SU-DHL-6 (cell line): Measurements from ENCODE around the gene PPA2.
A peak's percentile ranks its signal among the peaks of the same experiment; 100 is the strongest.

Source experiments
- H2AFZ ChIP-seq: fragments of 200-600 bp; sonication (generic); 2 replicates; pipeline ENCODE4 v1.6.1; 2014; ENCODE audit warnings: low read depth, mild to moderate bottlenecking, moderate library complexity, mixed read lengths, antibody characterized with exemption, low read length; ENCODE audit not compliant: severe bottlenecking
- H3F3A ChIP-seq: fragments of 200-600 bp; shearing (Covaris generic); 2 replicates; pipeline ENCODE4 v1.6.0; 2016; ENCODE audit warnings: antibody characterized with exemption, mild to moderate bottlenecking; ENCODE audit not compliant: insufficient read depth
- H3K27ac ChIP-seq: fragments of 200-600 bp; sonication (generic); 2 replicates; pipeline ENCODE4 v1.5.1; 2016; ENCODE audit warnings: low read depth, mild to moderate bottlenecking, low read length, moderate library complexity, mixed read lengths
- H3K27me3 ChIP-seq: fragments of 200-600 bp; sonication (generic), shearing (Covaris generic); 2 replicates; pipeline ENCODE4 v1.6.0; 2014; ENCODE audit warnings: mild to moderate bottlenecking, low read length
- H3K36me3 ChIP-seq: fragments of 200-600 bp; sonication (generic); 2 replicates; pipeline ENCODE4 v1.6.1; 2014; ENCODE audit warnings: mild to moderate bottlenecking, low read length, mixed read lengths
- H3K4me2 ChIP-seq: fragments of 300-600, 200-600 bp; shearing (Covaris generic), sonication (generic); 2 replicates; pipeline ENCODE4 v1.6.0; 2014; ENCODE audit warnings: low read length, low read depth, mild to moderate bottlenecking; ENCODE audit not compliant: poor library complexity, severe bottlenecking
- H3K4me3 ChIP-seq: fragments of 200-600 bp; sonication (generic); 2 replicates; pipeline ENCODE4 v1.5.1; 2014; ENCODE audit warnings: antibody characterized with exemption, low read length, mild to moderate bottlenecking, mixed read lengths; ENCODE audit not compliant: insufficient read depth, poor library complexity, severe bottlenecking
- H3K79me2 ChIP-seq: fragments of 200-600 bp; sonication (generic); 2 replicates; pipeline ENCODE4 v1.6.1; 2014; ENCODE audit warnings: mild to moderate bottlenecking, low read length, moderate library complexity; ENCODE audit not compliant: insufficient read depth
- H3K9ac ChIP-seq: fragments of 200-600 bp; sonication (generic); 2 replicates; pipeline ENCODE4 v1.7.0; 2014; ENCODE audit warnings: mild to moderate bottlenecking, low read length
- H3K9me2 ChIP-seq: fragments of 200-600 bp; sonication (generic); replicated peaks from 2 replicates; pipeline ENCODE4 v1.6.1; 2014; ENCODE audit warnings: low read length; ENCODE audit not compliant: insufficient read depth
- H3K9me3 ChIP-seq: fragments of 200-600 bp; sonication (generic); 2 replicates; pipeline ENCODE4 v1.6.1; 2014; ENCODE audit warnings: low read length, mixed read lengths; ENCODE audit not compliant: insufficient read depth
- H4K20me1 ChIP-seq: fragments of 200-600 bp; sonication (generic); 2 replicates; pipeline ENCODE4 v1.6.1; 2014; ENCODE audit warnings: low read depth, mild to moderate bottlenecking, antibody characterized with exemption, low read length, moderate library complexity, mixed read lengths
- EZH2phosphoT487 ChIP-seq: fragments of 200-600 bp; sonication (generic), shearing (Covaris generic); conservative IDR thresholded peaks from 2 replicates; pipeline ENCODE4 v1.6.1; 2018; ENCODE audit warnings: mild to moderate bottlenecking, antibody characterized with exemption, low read length, moderate library complexity, mixed read lengths
- TF ChIP-seq, protein P1 (sequence below): fragments of 200-600 bp; sonication (generic); IDR thresholded peaks from one replicate; pipeline ENCODE4 v1.5.1; 2017; ENCODE audit warnings: antibody characterized with exemption, mild to moderate bottlenecking, low read length, moderate library complexity; ENCODE audit not compliant: insufficient read depth, poor library complexity, severe bottlenecking

Gene PPA2

DNA sequence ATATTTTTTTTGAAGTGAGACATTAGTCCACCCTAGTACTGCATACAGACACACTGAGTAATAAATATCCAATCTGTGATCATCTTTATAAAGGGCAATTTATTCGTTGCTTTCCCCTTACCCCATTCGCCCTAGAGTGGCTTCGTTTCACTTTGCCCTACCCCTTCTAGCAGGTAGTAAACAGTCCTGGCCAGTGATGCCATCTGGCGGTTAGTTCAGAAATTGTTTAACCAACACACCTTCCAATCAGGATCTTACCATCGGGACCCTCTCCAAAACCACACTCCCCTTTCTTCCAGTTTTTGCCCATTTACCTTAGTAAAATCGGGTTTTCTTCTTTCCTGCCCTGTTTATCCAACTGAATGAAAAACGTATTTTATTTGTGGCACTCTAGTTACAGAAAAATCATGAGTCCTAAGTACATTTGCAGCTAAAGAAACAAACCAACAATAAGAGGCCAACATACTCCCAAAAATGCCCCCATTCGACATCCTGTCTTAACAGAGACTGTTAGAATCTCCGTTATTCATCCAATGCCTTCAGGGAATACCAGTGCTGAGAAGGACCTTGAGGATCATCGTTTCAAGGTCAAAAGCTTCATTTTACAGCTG is 2.2 kb downstream of the PPA2 start:
- H3K9ac ChIP-seq = peak overlapping the region; percentile 79
- no peaks in the 10 kb centered on the region for H3K9me2 ChIP-seq
- peak overlapping the region; percentile 94 for H3K4me2 ChIP-seq
- H4K20me1 ChIP-seq = no peaks in the 10 kb centered on the region
- peak overlapping the region; percentile 69 for H3K4me3 ChIP-seq
- no peaks in the 10 kb centered on the region for H3K27me3 ChIP-seq
- no peaks in the 10 kb centered on the region for H3K36me3 ChIP-seq
- H3K9me3 ChIP-seq = no peaks in the 10 kb centered on the region
- H2AFZ ChIP-seq = no peak overlapping the region
- H3F3A ChIP-seq = no peaks in the 10 kb centered on the region; the same call in 1 of the 2 replicates
- H3K79me2 ChIP-seq = peaks cover 60% of the 10 kb centered on the region
- peak overlapping the region; percentile 73; the same call in 1 of the 2 replicates for H3K27ac ChIP-seq
- no peak for TF ChIP-seq EZH2phosphoT487
- TF ChIP-seq, protein P1, sequence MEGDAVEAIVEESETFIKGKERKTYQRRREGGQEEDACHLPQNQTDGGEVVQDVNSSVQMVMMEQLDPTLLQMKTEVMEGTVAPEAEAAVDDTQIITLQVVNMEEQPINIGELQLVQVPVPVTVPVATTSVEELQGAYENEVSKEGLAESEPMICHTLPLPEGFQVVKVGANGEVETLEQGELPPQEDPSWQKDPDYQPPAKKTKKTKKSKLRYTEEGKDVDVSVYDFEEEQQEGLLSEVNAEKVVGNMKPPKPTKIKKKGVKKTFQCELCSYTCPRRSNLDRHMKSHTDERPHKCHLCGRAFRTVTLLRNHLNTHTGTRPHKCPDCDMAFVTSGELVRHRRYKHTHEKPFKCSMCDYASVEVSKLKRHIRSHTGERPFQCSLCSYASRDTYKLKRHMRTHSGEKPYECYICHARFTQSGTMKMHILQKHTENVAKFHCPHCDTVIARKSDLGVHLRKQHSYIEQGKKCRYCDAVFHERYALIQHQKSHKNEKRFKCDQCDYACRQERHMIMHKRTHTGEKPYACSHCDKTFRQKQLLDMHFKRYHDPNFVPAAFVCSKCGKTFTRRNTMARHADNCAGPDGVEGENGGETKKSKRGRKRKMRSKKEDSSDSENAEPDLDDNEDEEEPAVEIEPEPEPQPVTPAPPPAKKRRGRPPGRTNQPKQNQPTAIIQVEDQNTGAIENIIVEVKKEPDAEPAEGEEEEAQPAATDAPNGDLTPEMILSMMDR = no peak

DNA sequence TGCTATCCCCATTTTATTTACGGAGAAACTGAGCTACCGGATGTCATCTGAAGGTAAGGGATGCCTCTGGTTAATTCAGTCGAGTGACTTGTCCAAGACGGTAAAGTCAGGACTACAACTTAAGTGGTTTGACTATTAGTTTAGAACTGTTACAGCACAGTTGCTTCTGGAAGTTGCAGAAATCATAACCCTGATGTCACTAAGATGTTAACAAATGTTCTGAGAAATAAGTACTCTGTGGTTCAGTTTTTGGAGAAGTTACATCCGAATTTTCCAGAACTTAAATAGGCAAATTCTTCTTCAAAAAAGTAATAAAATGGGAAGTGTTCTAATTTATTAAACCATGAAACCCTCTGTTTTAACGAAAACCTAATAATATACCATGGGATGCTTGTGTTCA is 3.1 kb downstream of the PPA2 start:
- Histone ChIP-seq H3F3A (no peaks in the 10 kb centered on the region; the same call in 1 of the 2 replicates), H3K36me3 (0 out of 2 replicates have a peak, but pooled peaks cover 2% of the 10 kb centered on the region), H3K27ac (no peak overlapping the region), H3K9me3 (no peaks in the 10 kb centered on the region), H3K4me2 (peak overlapping the region; percentile 94), H3K27me3 (no peaks in the 10 kb centered on the region), H4K20me1 (no peaks in the 10 kb centered on the region), H2AFZ (no peak overlapping the region), H3K4me3 (no peak overlapping the region), H3K79me2 (peaks cover 66% of the 10 kb centered on the region), H3K9ac (0 out of 2 replicates have a peak overlapping the region, but pooled peaks have one; percentile 12), H3K9me2 (no peaks in the 10 kb centered on the region)
- TF ChIP-seq, protein P1 = no peak
- TF ChIP-seq EZH2phosphoT487 = no peak

DNA sequence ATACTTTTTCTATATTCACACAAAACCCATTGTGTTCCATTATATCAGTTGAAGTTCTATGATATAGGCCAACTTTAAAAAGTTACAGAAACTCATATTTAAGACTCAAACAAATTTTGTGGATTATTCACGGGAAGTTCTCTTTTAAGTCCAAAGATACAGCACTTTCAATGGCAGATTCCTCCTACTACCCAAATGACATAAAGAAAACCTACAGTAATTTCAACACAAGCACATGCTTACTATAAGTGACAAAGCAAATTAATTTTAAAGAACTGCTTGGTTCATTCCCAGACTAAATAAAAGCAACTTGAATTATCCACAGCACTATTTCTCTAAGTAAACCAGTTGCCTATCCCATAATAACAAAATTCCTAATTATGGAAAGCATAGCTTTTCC is 4.1 kb downstream of the PPA2 start:
- H3K27me3 ChIP-seq = no peaks in the 10 kb centered on the region
- H3F3A ChIP-seq = no peaks in the 10 kb centered on the region; the same call in 1 of the 2 replicates
- H2AFZ ChIP-seq = no peak overlapping the region
- H3K79me2 ChIP-seq = peaks cover 66% of the 10 kb centered on the region
- no peak overlapping the region for H3K4me2 ChIP-seq
- H3K9me3 ChIP-seq = no peaks in the 10 kb centered on the region
- H3K36me3 ChIP-seq = 0 out of 2 replicates have a peak, but pooled peaks cover 4% of the 10 kb centered on the region
- no peak overlapping the region for H3K4me3 ChIP-seq
- H3K27ac ChIP-seq = no peak overlapping the region
- H3K9me2 ChIP-seq = no peaks in the 10 kb centered on the region
- H4K20me1 ChIP-seq = no peaks in the 10 kb centered on the region
- TF ChIP-seq EZH2phosphoT487 = no peak
- TF ChIP-seq, protein P1 = no peak
- H3K9ac ChIP-seq = no peak overlapping the region
